Endothelial cell of umbilical vein (primary cell): ENCODE measurements around the gene NUDT14. TPM values are rescaled to one million over a fixed set of nuclear protein-coding genes. Genes with fewer than 3 reads are reported as not detected.

Experiments used
- BruUV-seq: library from RNA; stranded (reverse); fragments of 400-500 nt; replicated peaks from 2 replicates; lab custom pipeline; 2021; lab: Mats Ljungman, UMichigan
- CTCF ChIA-PET: fragments of 300-600, 350-600 bp; sonication (Branson Sonifier 250); formaldehyde crosslinking; loops from one replicate; lab custom pipeline; 2021; ENCODE audit warnings: antibody characterized with exemption, inconsistent platforms; lab: Charles Lee
- POLR2A ChIA-PET: fragments of 300-600, 350-600 bp; sonication (Branson Sonifier 250); formaldehyde crosslinking; loops from one replicate; lab custom pipeline; 2021; ENCODE audit warnings: antibody characterized with exemption, inconsistent platforms; lab: Charles Lee
- DNase-seq: peaks from one replicate; pipeline ENCODE4 v3.0.0-alpha.2; 2011; ENCODE audit warnings: low read depth, low spot score
- FAIRE-seq: peaks from 2 replicates; lab custom pipeline; 2011; peaks lifted over from hg19 to GRCh38; lab: Jason Lieb, UNC
- H2AFZ ChIP-seq: 2 replicates; pipeline ENCODE4 v1.6.0; 2012; ENCODE audit warnings: low read depth, low read length, control low read depth, inconsistent platforms
- H3K27ac ChIP-seq: 2 replicates; pipeline ENCODE4 v1.5.1; 2011; ENCODE audit warnings: low read depth, mild to moderate bottlenecking, control low read depth, low read length, moderate library complexity; ENCODE audit not compliant: insufficient read depth
- H3K27me3 ChIP-seq, 2 experiments: 2 replicates each; pipeline versions ENCODE4 v1.6.0 to v1.6.1; 2011; ENCODE audit warnings: low read length in 2 of 2, mixed read lengths in 1 of 2; ENCODE audit not compliant: control insufficient read depth in 2 of 2, insufficient read depth in 2 of 2
- H3K36me3 ChIP-seq, 2 experiments: 2 replicates in 1 of 2; 3 replicates in 1 of 2; pipeline ENCODE4 v1.5.1; 2011; ENCODE audit warnings: low read length in 2 of 2, mild to moderate bottlenecking in 1 of 2, moderate library complexity in 1 of 2; ENCODE audit not compliant: control insufficient read depth in 2 of 2, insufficient read depth in 2 of 2; ENCODE audit errors: extremely low read depth in 1 of 2
- H3K4me1 ChIP-seq: 3 replicates; pipeline ENCODE4 v1.5.1; 2011; ENCODE audit warnings: mild to moderate bottlenecking, low read length; ENCODE audit not compliant: control insufficient read depth, insufficient read depth; ENCODE audit errors: extremely low read depth
- H3K4me2 ChIP-seq: 2 replicates; pipeline ENCODE4 v1.6.1; 2011; ENCODE audit warnings: low read length, control low read depth, mixed read lengths; ENCODE audit not compliant: insufficient read depth
- H3K4me3 ChIP-seq, 3 experiments: fragments of 200-600 bp in 1 of 3; sonication (generic), shearing (Covaris generic) in 1 of 3; replicated peaks in 1 of 3; 2 replicates each; pipeline ENCODE4 v1.5.1; 2011 to 2016; ENCODE audit warnings: control low read depth in 3 of 3, low read length in 3 of 3, mild to moderate bottlenecking in 2 of 3, inconsistent platforms in 1 of 3, low read depth in 1 of 3, moderate library complexity in 1 of 3; ENCODE audit not compliant: insufficient read depth in 1 of 3
- H3K79me2 ChIP-seq: 2 replicates; pipeline ENCODE4 v1.6.0; 2012; ENCODE audit warnings: low read length, inconsistent platforms; ENCODE audit not compliant: control insufficient read depth, insufficient read depth
- H3K9ac ChIP-seq: replicated peaks from 2 replicates; pipeline ENCODE3; 2011; ENCODE audit warnings: low read length, control low read depth; ENCODE audit not compliant: insufficient read depth; ENCODE audit errors: extremely low read depth
- H3K9me1 ChIP-seq: replicated peaks from 3 replicates; pipeline ENCODE4 v1.6.0; 2011; ENCODE audit warnings: mild to moderate bottlenecking, low read length; ENCODE audit not compliant: control insufficient read depth, insufficient read depth; ENCODE audit errors: extremely low read depth
- H3K9me3 ChIP-seq: replicated peaks from 2 replicates; pipeline ENCODE4 v1.5.1; 2012; ENCODE audit warnings: low read length, inconsistent platforms; ENCODE audit not compliant: control insufficient read depth, insufficient read depth
- H4K20me1 ChIP-seq: replicated peaks from 2 replicates; pipeline ENCODE3; 2011; ENCODE audit warnings: mild to moderate bottlenecking, low read length; ENCODE audit not compliant: control insufficient read depth, insufficient read depth; ENCODE audit errors: extremely low read depth
- CTCF ChIP-seq, 2 donors: IDR thresholded peaks; 1 replicate in 1 of 2; 2 replicates in 1 of 2; pipeline ENCODE4 v1.5.1; 2011; ENCODE audit warnings: low read length in 2 of 2, mild to moderate bottlenecking in 2 of 2, moderate library complexity in 2 of 2, control low read depth in 1 of 2, inconsistent platforms in 1 of 2, low read depth in 1 of 2; ENCODE audit not compliant: insufficient read depth in 1 of 2; ENCODE audit errors: extremely low read depth in 1 of 2
- FOS ChIP-seq: IDR thresholded peaks from 2 replicates; pipeline ENCODE4 v1.6.1; 2011; ENCODE audit warnings: mild to moderate bottlenecking, low read length, moderate library complexity, borderline replicate concordance; ENCODE audit not compliant: insufficient read depth
- GATA2 ChIP-seq: IDR thresholded peaks from 2 replicates; pipeline ENCODE4 v1.7.0; 2011; ENCODE audit warnings: low read depth, mild to moderate bottlenecking, moderate library complexity, mixed read lengths, low read length; ENCODE audit not compliant: insufficient read length, insufficient read depth
- JUN ChIP-seq: IDR thresholded peaks from 2 replicates; pipeline ENCODE4 v1.6.1; 2011; ENCODE audit warnings: borderline replicate concordance, low read depth; ENCODE audit not compliant: insufficient read length, insufficient read depth
- MAX ChIP-seq: IDR thresholded peaks from 2 replicates; pipeline ENCODE4 v1.6.1; 2011; ENCODE audit not compliant: insufficient read depth, insufficient read length
- POLR2A ChIP-seq: IDR thresholded peaks from 2 replicates; pipeline ENCODE4 v1.6.1; 2012; ENCODE audit warnings: low read depth, mild to moderate bottlenecking, control low read depth, low read length
- POLR2AphosphoS5 ChIP-seq: IDR thresholded peaks from 2 replicates; pipeline ENCODE4 v1.6.1; 2012; ENCODE audit warnings: low read depth, mild to moderate bottlenecking, control low read depth, low read length, moderate library complexity; ENCODE audit not compliant: insufficient read depth
- dilution Hi-C: fragments of 300-500 bp; cut with MboI; formaldehyde crosslinking; loops from one replicate; pipeline ENCODE4 v1.15.0; 2019; ENCODE audit warnings: low sequenced_read_pairs; ENCODE audit not compliant: extremely low pct_ligation_motif_present
- intact Hi-C: fragments of 100-400 bp; cut with micrococcal nuclease; formaldehyde crosslinking; loops from one replicate; pipeline ENCODE4 v1.10.0; 2022
- polyA plus RNA-seq, 4 experiments: library from polyadenylated mRNA; depleted of rRNA in 3 of 4; stranded (reverse) in 3 of 4; unstranded in 1 of 4; fragments of >200 nt; gene quantifications; 2 replicates each; pipeline versions ENCODE4 v1.2.1 to v1.2.3, GENCODE V29; 2011 to 2012; ENCODE audit warnings: missing spikeins in 1 of 4
- total RNA-seq: library from RNA; stranded (reverse); gene quantifications from 2 replicates; pipeline ENCODE4 v1.2.3, GENCODE V29; 2021

Gene NUDT14
- total and polyA plus RNA-seq, 2 donors (not counting 3 experiments of a cell fraction or from before 2014, with no cell fraction given), result 97.7 to 103 TPM

DNA sequence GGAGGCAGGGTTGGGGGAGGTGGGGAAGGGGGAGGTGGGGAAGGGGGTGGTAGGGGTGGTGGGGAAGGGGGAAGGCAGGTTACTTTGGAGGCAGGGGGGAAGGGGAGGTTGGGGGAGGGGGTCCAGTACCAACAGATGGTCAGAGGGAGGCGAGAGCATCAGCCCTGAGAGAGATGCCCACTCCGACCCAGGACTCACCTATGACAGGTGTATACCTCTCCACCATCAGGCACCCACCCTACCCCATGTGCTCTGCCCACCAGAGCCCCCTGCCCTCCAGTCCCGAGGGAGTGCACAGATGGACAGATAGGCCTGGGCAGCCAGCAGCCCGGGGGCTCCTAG, 31.1 kb downstream of the NUDT14 start:
- Histone ChIP-seq H3K4me3 (no peak overlapping the region), H3K4me1 (no peaks in the 10 kb centered on the region), H3K27ac (no peak overlapping the region), H3K36me3 (peaks cover 9 to 53% of the 10 kb centered on the region in 2 experiments), H3K9ac (no peak overlapping the region), H3K9me3 (no peaks in the 10 kb centered on the region), H3K27me3 (no peaks in the 10 kb centered on the region), H3K9me1 (no peaks in the 10 kb centered on the region), H3K4me2 (no peak overlapping the region), H3K79me2 (no peaks in the 10 kb centered on the region), H4K20me1 (no peaks in the 10 kb centered on the region), H2AFZ (no peak overlapping the region)
- intact Hi-C loops, result no loop called here
- ChIA-PET POLR2A (no interaction called here), CTCF (no interaction called here)
- no TSS peak for BruUV-seq
- dilution Hi-C loops, result no loop called here
- DNase-seq, result no peak
- TF ChIP-seq CTCF (IDR thresholded peaks at IDR 0.05; ENCODE audit: extremely low read depth in 1 of 2, insufficient read depth in 1 of 2, low read depth in 1 of 2, low read length in 2 of 2) (no peak), POLR2A (no peak), JUN (no peak), POLR2AphosphoS5 (no peak), FOS (no peak), GATA2 (no peak), MAX (no peak)
- FAIRE-seq, result no peak
